Mesenchymal stem cell (in vitro differentiated cells and primary cell): ENCODE results near the gene SDCCAG8.

Experiments
- DNase-seq: peaks from one replicate; pipeline ENCODE4 v3.0.0-alpha.2; 2013
- H2AFZ ChIP-seq: one replicate; pipeline ENCODE4 v1.6.1; 2013; ENCODE audit warnings: low read depth, mild to moderate bottlenecking, control low read depth, inconsistent platforms, low read length, moderate library complexity
- H2AK5ac ChIP-seq: 2 replicates; pipeline ENCODE4 v1.6.1; 2013; ENCODE audit warnings: low read length, moderate library complexity, mild to moderate bottlenecking, inconsistent platforms; ENCODE audit not compliant: severe bottlenecking
- H2BK120ac ChIP-seq: one replicate; pipeline ENCODE4 v1.6.1; 2013; ENCODE audit warnings: low read depth, mild to moderate bottlenecking, inconsistent platforms, low read length, moderate library complexity
- H2BK12ac ChIP-seq, 2 experiments: one replicate each; pipeline ENCODE4 v1.6.1; 2013; ENCODE audit warnings: inconsistent platforms in 2 of 2, low read length in 2 of 2, mild to moderate bottlenecking in 2 of 2, moderate library complexity in 2 of 2, control low read depth in 1 of 2
- H2BK15ac ChIP-seq: one replicate; pipeline ENCODE4 v1.6.1; 2013; ENCODE audit warnings: mild to moderate bottlenecking, low read depth, inconsistent platforms; ENCODE audit not compliant: poor library complexity, severe bottlenecking
- H2BK5ac ChIP-seq: 2 replicates; pipeline ENCODE4 v1.6.1; 2013; ENCODE audit warnings: low read depth, mild to moderate bottlenecking, low read length, control low read depth, inconsistent platforms; ENCODE audit not compliant: poor library complexity, severe bottlenecking
- H3K14ac ChIP-seq, 2 experiments: one replicate each; pipeline ENCODE4 v1.6.1; 2013; ENCODE audit warnings: inconsistent platforms in 2 of 2, low read length in 2 of 2, control low read depth in 1 of 2, mild to moderate bottlenecking in 1 of 2, moderate library complexity in 1 of 2
- H3K18ac ChIP-seq, 2 experiments: one replicate each; pipeline ENCODE4 v1.6.1; 2013; ENCODE audit warnings: inconsistent platforms in 2 of 2, low read length in 2 of 2, control low read depth in 1 of 2, low read depth in 1 of 2, mild to moderate bottlenecking in 1 of 2
- H3K23ac ChIP-seq, 2 experiments: one replicate each; pipeline ENCODE4 v1.6.1; 2013; ENCODE audit warnings: inconsistent platforms in 2 of 2, low read length in 2 of 2, mild to moderate bottlenecking in 2 of 2, moderate library complexity in 2 of 2, control low read depth in 1 of 2
- H3K27ac ChIP-seq: 2 replicates; pipeline ENCODE4 v1.5.1; 2013; ENCODE audit warnings: mild to moderate bottlenecking, moderate library complexity, low read length, control low read depth, inconsistent platforms; ENCODE audit not compliant: poor library complexity, severe bottlenecking
- H3K27me3 ChIP-seq, 2 experiments: 2 replicates each; pipeline versions ENCODE4 v1.6.1 to v1.7.0; 2013; ENCODE audit warnings: low read length in 2 of 2, mild to moderate bottlenecking in 2 of 2, moderate library complexity in 2 of 2, control low read depth in 1 of 2, inconsistent platforms in 1 of 2; ENCODE audit not compliant: control insufficient read depth in 1 of 2, insufficient read depth in 1 of 2
- H3K36me3 ChIP-seq, 2 experiments: 2 replicates each; pipeline versions ENCODE4 v1.6.1 to v1.7.0; 2013; ENCODE audit warnings: low read length in 2 of 2, control low read depth in 1 of 2, inconsistent platforms in 1 of 2, low read depth in 1 of 2, mild to moderate bottlenecking in 1 of 2; ENCODE audit not compliant: insufficient read depth in 2 of 2, control insufficient read depth in 1 of 2
- H3K4ac ChIP-seq, 2 experiments: one replicate each; pipeline ENCODE4 v1.6.1; 2013; ENCODE audit warnings: inconsistent platforms in 2 of 2, low read length in 2 of 2, mild to moderate bottlenecking in 2 of 2, moderate library complexity in 2 of 2, control low read depth in 1 of 2, low read depth in 1 of 2
- H3K4me1 ChIP-seq: 2 replicates; pipeline ENCODE4 v1.6.1; 2013; ENCODE audit warnings: low read depth, low read length, control low read depth; ENCODE audit not compliant: control insufficient read depth, insufficient read depth
- H3K4me2 ChIP-seq: 2 replicates; pipeline ENCODE4 v1.6.1; 2013; ENCODE audit warnings: low read length, mild to moderate bottlenecking, inconsistent platforms; ENCODE audit not compliant: poor library complexity, severe bottlenecking
- H3K4me3 ChIP-seq, 2 experiments: 2 replicates each; pipeline versions ENCODE4 v1.5.1 to v1.7.0; 2013; ENCODE audit warnings: low read length in 2 of 2, mild to moderate bottlenecking in 2 of 2, control low read depth in 1 of 2, low read depth in 1 of 2; ENCODE audit not compliant: insufficient read depth in 1 of 2
- H3K79me1 ChIP-seq: replicated peaks from 2 replicates; pipeline ENCODE4 v1.6.1; 2013; ENCODE audit warnings: mild to moderate bottlenecking, control low read depth, low read length, inconsistent platforms; ENCODE audit not compliant: poor library complexity, severe bottlenecking
- H3K9ac ChIP-seq: 2 replicates; pipeline ENCODE4 v1.7.0; 2013; ENCODE audit warnings: mild to moderate bottlenecking, low read length, moderate library complexity
- H3K9me3 ChIP-seq: 2 replicates; pipeline ENCODE4 v1.7.0; 2013; ENCODE audit warnings: mild to moderate bottlenecking, low read length; ENCODE audit not compliant: control insufficient read depth
- H4K8ac ChIP-seq: one replicate; pipeline ENCODE4 v1.6.1; 2013; ENCODE audit warnings: inconsistent platforms, mild to moderate bottlenecking, low read length, moderate library complexity
- H4K91ac ChIP-seq: one replicate; pipeline ENCODE4 v1.6.1; 2013; ENCODE audit warnings: mild to moderate bottlenecking, low read length, inconsistent platforms
- WGBS: methylation state at CpG from one replicate; pipeline ENCODE4 v1.1.7; 2013; ENCODE audit warnings: mixed read lengths; 5-methylcytosine and 5-hydroxymethylcytosine counted together

Gene SDCCAG8

DNA sequence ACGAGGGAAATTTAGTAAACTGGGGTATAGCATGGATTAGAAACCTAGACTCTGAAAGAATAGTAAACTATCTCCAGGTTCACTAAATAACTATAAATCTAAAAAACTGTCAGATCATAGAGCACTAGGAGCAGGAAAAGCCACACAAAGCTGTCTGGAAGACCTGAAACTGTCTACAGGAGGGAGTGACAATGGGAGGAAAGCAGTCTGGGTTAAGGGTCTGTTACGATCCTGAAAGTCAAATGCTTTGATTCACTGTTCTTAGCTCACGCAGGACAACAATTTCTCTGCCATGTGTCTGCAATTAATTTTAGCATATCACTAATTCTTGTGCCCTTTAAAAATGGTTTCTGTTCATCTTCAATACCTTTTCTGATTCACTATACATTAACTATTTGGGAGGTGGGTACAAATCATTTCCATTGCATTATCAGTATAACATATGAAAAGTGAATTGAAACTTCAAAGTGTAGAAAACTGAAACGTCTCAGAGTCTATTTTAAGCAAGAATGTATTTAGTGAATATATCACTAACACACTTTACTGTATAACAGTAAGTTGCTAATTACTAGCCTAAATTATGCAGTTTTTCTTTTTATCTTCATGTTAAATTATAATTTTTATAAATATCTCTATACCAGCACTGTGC is 19.1 kb upstream of the SDCCAG8 start:
- Histone ChIP-seq H2BK15ac (no peak overlapping the region), H3K14ac (no peak overlapping the region), H3K18ac (no peak overlapping the region), H3K4ac (no peak overlapping the region), H3K79me1 (no peaks in the 10 kb centered on the region), H2BK120ac (no peak overlapping the region), H3K27ac (no peak overlapping the region), H3K36me3 (peaks cover 6 to 55% of the 10 kb centered on the region in 2 experiments), H3K4me2 (no peak overlapping the region), H4K91ac (no peak overlapping the region), H2BK5ac (no peak overlapping the region), H3K4me1 (no peaks in the 10 kb centered on the region), H2AK5ac (no peak overlapping the region), H3K9me3 (peaks cover 5% of the 10 kb centered on the region), H3K27me3 (no peaks in the 10 kb centered on the region), H4K8ac (no peak overlapping the region), H2BK12ac (no peak overlapping the region), H2AFZ (no peak overlapping the region), H3K9ac (peak overlapping the region; percentile 43), H3K4me3 (no peak overlapping the region), H3K23ac (no peak overlapping the region)
- 94% methylated on average over 2 of the region's 4 CpGs for WGBS
- DNase-seq = no peak

DNA sequence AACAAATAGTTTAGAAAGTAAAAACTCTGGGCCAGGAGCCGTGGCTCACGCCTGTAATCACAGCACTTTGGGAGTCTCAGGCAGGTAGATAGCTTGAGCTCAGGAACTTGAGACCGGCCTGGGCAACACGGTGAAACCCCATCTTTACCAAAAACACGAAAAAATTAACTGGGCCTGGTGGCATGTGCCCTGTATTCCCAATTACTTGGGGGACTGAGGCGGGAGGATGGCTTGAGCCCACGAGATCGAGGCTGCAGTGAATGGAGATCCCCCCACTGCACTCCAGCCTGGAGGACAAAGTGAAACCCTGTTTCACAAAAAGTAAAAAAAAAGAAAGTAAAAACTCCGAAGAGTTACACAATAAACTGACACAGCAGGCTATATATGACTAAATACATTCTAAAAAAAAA is 11.4 kb upstream of the SDCCAG8 start:
- H2BK5ac ChIP-seq = no peak overlapping the region
- H3K27ac ChIP-seq = no peak overlapping the region
- peaks cover 4% of the 10 kb centered on the region for H3K4me1 ChIP-seq
- DNase-seq = no peak
- no peak overlapping the region for H3K4me2 ChIP-seq
- no peak overlapping the region for H2BK15ac ChIP-seq
- no peak overlapping the region for H2AFZ ChIP-seq
- no peaks in the 10 kb centered on the region for H3K9me3 ChIP-seq
- no peak overlapping the region for H3K4ac ChIP-seq
- H3K14ac ChIP-seq = no peak overlapping the region
- no peak overlapping the region for H2BK12ac ChIP-seq
- no peak overlapping the region for H4K8ac ChIP-seq
- H3K18ac ChIP-seq = no peak overlapping the region
- H2BK120ac ChIP-seq = no peak overlapping the region
- H3K4me3 ChIP-seq = no peak overlapping the region
- H3K36me3 ChIP-seq = peaks cover 8 to 44% of the 10 kb centered on the region in 2 experiments
- 86% methylated on average over 8 of the region's 9 CpGs for WGBS
- no peak overlapping the region for H4K91ac ChIP-seq
- no peak overlapping the region for H2AK5ac ChIP-seq
- no peaks in the 10 kb centered on the region for H3K79me1 ChIP-seq
- H3K23ac ChIP-seq = no peak overlapping the region
- peak overlapping the region; percentile 49 for H3K9ac ChIP-seq
- no peaks in the 10 kb centered on the region for H3K27me3 ChIP-seq

DNA sequence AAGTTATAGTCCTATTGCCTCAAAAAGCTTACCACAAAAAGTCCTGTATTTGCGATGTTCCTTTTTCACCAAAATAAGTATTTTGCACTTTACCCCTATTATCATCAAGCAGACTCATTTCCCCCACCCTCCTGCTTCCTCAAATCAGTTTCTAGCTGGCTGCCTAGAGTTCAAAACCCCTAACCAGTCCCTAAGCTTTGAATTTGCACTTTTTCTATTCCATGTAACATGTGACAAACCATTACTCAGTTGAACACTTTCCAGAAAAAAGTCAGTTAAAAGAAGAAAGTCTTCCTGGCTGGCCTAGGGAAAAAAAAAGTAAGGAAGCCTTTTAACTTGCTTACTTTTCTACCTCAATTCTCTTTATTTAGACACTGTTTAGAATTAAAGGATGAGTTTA is 8.9 kb upstream of the SDCCAG8 start:
- peaks cover 5% of the 10 kb centered on the region for H3K4me1 ChIP-seq
- H3K23ac ChIP-seq = no peak overlapping the region
- H2AK5ac ChIP-seq = no peak overlapping the region

DNA sequence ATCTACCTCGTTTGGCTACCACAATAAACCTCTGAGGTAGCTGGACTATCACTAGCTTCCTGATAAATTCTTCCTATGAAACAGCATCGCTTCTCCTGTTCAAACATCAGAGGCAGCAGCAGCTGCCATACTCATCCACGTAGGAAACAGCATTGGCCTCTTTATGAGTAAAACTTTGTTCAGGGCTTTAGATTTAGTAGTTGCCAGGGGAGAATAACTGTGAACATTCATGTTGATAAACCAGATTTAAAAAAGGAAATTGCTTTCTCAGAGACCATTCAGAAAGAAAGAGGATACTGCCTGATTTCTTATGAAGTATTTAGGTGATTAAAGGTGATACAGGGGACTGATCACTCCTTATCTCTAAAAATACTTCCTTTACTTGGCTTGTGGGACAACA is 7.9 kb upstream of the SDCCAG8 start:
- Histone ChIP-seq H3K4me1 (peaks cover 5% of the 10 kb centered on the region), H3K9me3 (no peaks in the 10 kb centered on the region), H3K36me3 (peaks cover 4 to 24% of the 10 kb centered on the region in 2 experiments), H3K79me1 (no peaks in the 10 kb centered on the region), H2BK12ac (no peak overlapping the region), H2BK15ac (no peak overlapping the region), H3K4ac (no peak overlapping the region), H3K14ac (no peak overlapping the region), H3K23ac (no peak overlapping the region), H2AK5ac (no peak overlapping the region), H3K27ac (no peak overlapping the region), H2AFZ (no peak overlapping the region), H3K18ac (no peak overlapping the region), H2BK5ac (no peak overlapping the region), H3K4me3 (peak overlapping the region in 1 of 2 experiments; percentile 64), H3K27me3 (no peaks in the 10 kb centered on the region), H3K9ac (peak overlapping the region; percentile 40), H4K91ac (no peak overlapping the region), H3K4me2 (no peak overlapping the region), H4K8ac (no peak overlapping the region), H2BK120ac (no peak overlapping the region)
- no peak for DNase-seq
- WGBS = 99% methylated on average over 3 of the region's 3 CpGs

More for the DNA sequence above, 8.9 kb upstream of the SDCCAG8 start:
- H3K4me2 ChIP-seq = no peak overlapping the region
- H3K27ac ChIP-seq = no peak overlapping the region
- H2BK5ac ChIP-seq = no peak overlapping the region
- no peak overlapping the region for H3K14ac ChIP-seq
- no peaks in the 10 kb centered on the region for H3K9me3 ChIP-seq
- WGBS = 96% methylated on average over 1 of the region's 1 CpG
- no peak overlapping the region for H2BK120ac ChIP-seq
- no peak overlapping the region for H4K8ac ChIP-seq
- no peak overlapping the region for H3K4me3 ChIP-seq
- peaks cover 8 to 26% of the 10 kb centered on the region in 2 experiments for H3K36me3 ChIP-seq
- H3K4ac ChIP-seq = no peak overlapping the region
- no peak overlapping the region for H2BK15ac ChIP-seq
- H2BK12ac ChIP-seq = no peak overlapping the region
- no peak overlapping the region for H4K91ac ChIP-seq
- no peaks in the 10 kb centered on the region for H3K27me3 ChIP-seq
- H3K79me1 ChIP-seq = no peaks in the 10 kb centered on the region
- H3K9ac ChIP-seq = peak overlapping the region; percentile 54
- H2AFZ ChIP-seq = no peak overlapping the region
- H3K18ac ChIP-seq = no peak overlapping the region
- no peak for DNase-seq
